Small intestine (tissue), 7 donors: Measurements from ENCODE around the gene NCF2. TPM values are rescaled to one million over a fixed set of nuclear protein-coding genes. Genes with fewer than 3 reads are reported as not detected.

Source experiments
- DNase-seq, 2 donors: peaks; one replicate each; pipeline versions ENCODE4 v3.0.0 to v3.0.0-alpha.2; 2013
- FAIRE-seq: peaks from 2 replicates; lab custom pipeline; 2012; peaks lifted over from hg19 to GRCh38; lab: Jason Lieb, UNC
- H3K27ac ChIP-seq, 3 donors: one replicate each; pipeline ENCODE4 v1.5.1; 2013; ENCODE audit warnings: low read length in 2 of 3, mild to moderate bottlenecking in 2 of 3, control low read depth in 1 of 3, inconsistent platforms in 1 of 3, low read depth in 1 of 3, moderate library complexity in 1 of 3
- H3K27me3 ChIP-seq, 3 donors: one replicate each; pipeline ENCODE4 v1.6.1; 2013; ENCODE audit warnings: low read length in 3 of 3, inconsistent platforms in 1 of 3; ENCODE audit not compliant: control insufficient read depth in 3 of 3, insufficient read depth in 3 of 3
- H3K36me3 ChIP-seq, 3 donors: one replicate each; pipeline ENCODE4 v1.6.1; 2013; ENCODE audit warnings: low read length in 3 of 3, inconsistent platforms in 1 of 3, low read depth in 1 of 3, mild to moderate bottlenecking in 1 of 3, moderate library complexity in 1 of 3; ENCODE audit not compliant: control insufficient read depth in 3 of 3, insufficient read depth in 2 of 3
- H3K4me1 ChIP-seq, 3 donors: one replicate each; pipeline ENCODE4 v1.6.1; 2013; ENCODE audit warnings: low read length in 2 of 3, inconsistent platforms in 1 of 3, low read depth in 1 of 3, mild to moderate bottlenecking in 1 of 3, moderate library complexity in 1 of 3; ENCODE audit not compliant: control insufficient read depth in 3 of 3, insufficient read depth in 2 of 3
- H3K4me3 ChIP-seq, 3 donors: one replicate each; pipeline ENCODE4 v1.5.1; 2013; ENCODE audit warnings: low read length in 3 of 3, control low read depth in 1 of 3, inconsistent platforms in 1 of 3, low read depth in 1 of 3, mild to moderate bottlenecking in 1 of 3, moderate library complexity in 1 of 3
- H3K9me3 ChIP-seq, 2 donors: one replicate each; pipeline ENCODE4 v1.6.1; 2013; ENCODE audit warnings: low read depth in 1 of 2, low read length in 1 of 2; ENCODE audit not compliant: control insufficient read depth in 2 of 2, insufficient read depth in 1 of 2
- WGBS, 3 donors: extraction: QIAGEN DNeasy Blood & Tissue Kit; methylation state at CpG; one replicate each; pipeline ENCODE4 v1.1.7; 2013; 5-methylcytosine and 5-hydroxymethylcytosine counted together
- polyA plus RNA-seq, 4 donors: library from polyadenylated mRNA; stranded (reverse) in 3 of 4; unstranded in 1 of 4; fragments of 200-250 nt in 3 of 4; fragments of 120-200 nt in 1 of 4; gene quantifications; one replicate each; pipeline versions ENCODE4 v1.2.1 to v1.2.3, GENCODE V29; 2013
- donor health status: healthy with polysubstance abuse.
- donor health status: control.
- donor health status: control.
- donor health status: Bipolar disorder and iron deficiency.
- donor health status: healthy.

NCF2 gene
- polyA plus RNA-seq, 4 donors, result 0.89 to 4.9 (median 3.3) TPM

- WGBS, 3 donors, result 31 to 47% (median 38%) methylated on average over 2 of the region's 2 CpGs
- Histone ChIP-seq H3K27me3 (no peaks in the 10 kb centered on the region), H3K4me1 (peaks cover 0 to 12% (median 0%) of the 10 kb centered on the region in 3 donors), H3K27ac (peak overlapping the region in 1 of 3 donors; percentile 51), H3K36me3 (peaks cover 21 to 28% (median 26%) of the 10 kb centered on the region in 3 donors), H3K9me3 (no peaks in the 10 kb centered on the region), H3K4me3 (no peak overlapping the region)
- DNase-seq (peak; percentile 63 to 76), FAIRE-seq (no peak)
Observed at GRCh38 chr1:183543619-183544204, 46.5 kb downstream of the NCF2 start.

DNA sequence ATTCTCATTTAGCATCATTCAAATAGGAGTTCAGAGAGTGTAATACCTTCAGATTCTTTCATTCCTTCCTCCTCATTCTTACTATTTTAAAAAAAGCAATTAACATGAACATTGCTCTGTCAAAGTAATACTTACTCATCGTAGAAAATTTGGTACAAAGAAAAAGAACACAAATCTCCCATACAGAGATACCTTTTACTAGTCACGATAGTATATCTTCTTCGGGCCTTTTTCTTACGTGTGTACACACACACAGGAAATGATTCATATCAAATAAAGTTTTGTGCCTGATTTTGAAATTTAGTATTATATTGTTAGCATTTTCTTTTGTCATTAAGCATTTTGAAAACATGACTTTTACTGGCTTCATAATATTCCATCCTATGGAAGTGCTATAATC, 52.9 kb downstream of the NCF2 start:
- Histone ChIP-seq H3K4me3 (no peak overlapping the region), H3K4me1 (no peaks in the 10 kb centered on the region), H3K27me3 (no peaks in the 10 kb centered on the region), H3K36me3 (peaks cover 17 to 26% (median 22%) of the 10 kb centered on the region in 3 donors), H3K9me3 (no peaks in the 10 kb centered on the region), H3K27ac (no peak overlapping the region)
- FAIRE-seq (no peak), DNase-seq (no peak)
- 90 to 97% (median 93%) methylated on average over 4 of the region's 4 CpGs for WGBS, 3 donors

DNA sequence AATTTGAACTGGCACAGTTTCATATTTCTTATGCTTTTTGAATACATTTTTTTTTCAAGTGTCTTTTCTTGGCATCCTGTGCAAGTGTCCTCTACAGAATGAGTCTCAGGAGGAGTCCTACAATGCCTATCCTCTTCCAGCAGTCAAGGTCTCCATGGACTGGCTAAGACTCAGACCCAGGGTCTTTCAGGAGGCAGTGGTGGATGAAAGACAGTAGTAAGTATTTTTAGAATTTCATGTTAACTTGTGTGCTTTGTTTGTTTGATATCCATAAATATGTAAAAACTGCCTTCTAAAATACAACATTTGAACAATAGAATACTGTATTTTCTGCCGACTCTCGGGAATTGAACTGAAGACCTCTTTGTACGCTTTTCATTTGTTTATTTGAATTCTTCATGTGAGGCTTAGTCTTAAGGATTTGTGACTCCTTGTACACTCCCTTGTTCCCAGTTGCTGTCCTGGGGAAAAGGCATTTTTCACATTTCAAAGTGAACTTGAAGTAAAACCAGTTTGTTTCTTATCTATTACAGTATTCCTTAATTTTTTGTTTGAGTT, 56.6 kb downstream of the NCF2 start:
- no peak for FAIRE-seq
- WGBS, 3 donors, result 92 to 97% (median 95%) methylated on average over 3 of the region's 3 CpGs
- Histone ChIP-seq H3K36me3 (peaks cover 4 to 20% (median 12%) of the 10 kb centered on the region in 3 donors), H3K9me3 (no peaks in the 10 kb centered on the region), H3K27ac (no peak overlapping the region), H3K27me3 (no peaks in the 10 kb centered on the region), H3K4me1 (no peaks in the 10 kb centered on the region), H3K4me3 (no peak overlapping the region)
- DNase-seq, result no peak

DNA sequence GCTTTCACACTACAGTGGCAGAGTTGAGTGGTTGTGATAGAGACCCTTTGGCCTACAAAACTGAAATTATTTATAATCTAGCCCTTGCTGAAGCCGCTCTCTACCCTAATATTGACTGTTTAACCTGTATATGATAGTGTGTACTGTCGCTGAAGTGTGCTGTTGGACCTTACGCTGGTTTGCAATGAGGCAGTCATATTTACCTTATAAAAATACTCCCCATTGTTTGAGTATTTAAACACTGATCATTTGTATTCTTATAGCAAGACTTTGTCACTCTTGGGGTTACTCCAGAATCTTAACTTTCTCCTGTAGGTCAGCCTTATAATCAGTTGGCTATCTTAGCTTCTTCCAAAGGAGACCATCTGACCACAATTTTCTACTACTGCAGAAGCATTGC, 61.7 kb downstream of the NCF2 start:
- peaks cover 7 to 15% (median 15%) of the 10 kb centered on the region in 3 donors for H3K36me3 ChIP-seq
- FAIRE-seq (no peak), DNase-seq (no peak)
- no peaks in the 10 kb centered on the region for H3K4me1 ChIP-seq
- no peaks in the 10 kb centered on the region for H3K9me3 ChIP-seq
- no peak overlapping the region for H3K27ac ChIP-seq
- WGBS, 3 donors, result 96% methylated on average over 3 of the region's 3 CpGs
- no peaks in the 10 kb centered on the region for H3K27me3 ChIP-seq
- no peak overlapping the region for H3K4me3 ChIP-seq

DNA sequence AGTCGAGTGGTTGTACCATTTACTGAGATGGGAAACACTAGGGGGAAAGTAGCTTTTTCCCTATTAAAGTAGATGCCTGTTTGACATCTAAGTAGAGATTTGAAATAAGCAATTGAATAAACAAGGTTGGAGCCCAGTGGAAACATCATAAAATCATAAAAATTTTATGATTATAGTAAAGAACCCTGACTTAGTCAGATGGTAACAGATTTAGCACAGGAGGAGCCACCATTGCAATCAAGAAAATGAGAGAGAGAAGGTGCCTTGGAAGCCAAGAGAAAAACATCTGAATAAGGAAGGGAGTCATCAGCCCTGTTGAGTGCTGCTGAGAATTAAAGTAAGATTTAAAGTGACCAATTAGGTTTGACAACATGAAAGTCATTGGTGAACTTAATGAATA, 68.2 kb downstream of the NCF2 start:
- FAIRE-seq, result no peak
- WGBS, 3 donors, result 74 to 84% (median 81%) methylated on average over 1 of the region's 1 CpG
- H3K4me1 ChIP-seq, result no peaks in the 10 kb centered on the region

GRCh38 chr1:183520379-183520778, 69.9 kb downstream of the NCF2 start:
- H3K27me3 ChIP-seq, result no peaks in the 10 kb centered on the region
- FAIRE-seq, result no peak
- H3K4me1 ChIP-seq, result no peaks in the 10 kb centered on the region
- no peaks in the 10 kb centered on the region for H3K9me3 ChIP-seq
- WGBS, 3 donors, result 83 to 95% (median 89%) methylated on average over 1 of the region's 1 CpG
- H3K36me3 ChIP-seq, result peaks cover 6 to 23% (median 8%) of the 10 kb centered on the region in 3 donors
- no peak overlapping the region for H3K4me3 ChIP-seq
- no peak overlapping the region for H3K27ac ChIP-seq
- DNase-seq, result no peak

More for the DNA sequence above, 68.2 kb downstream of the NCF2 start:
- no peak for DNase-seq
- Histone ChIP-seq H3K9me3 (no peaks in the 10 kb centered on the region), H3K27me3 (no peaks in the 10 kb centered on the region), H3K27ac (no peak overlapping the region), H3K36me3 (peaks cover 6 to 25% (median 12%) of the 10 kb centered on the region in 3 donors), H3K4me3 (no peak overlapping the region)

- Histone ChIP-seq H3K36me3 (peaks cover 6 to 21% (median 8%) of the 10 kb centered on the region in 3 donors), H3K9me3 (no peaks in the 10 kb centered on the region), H3K4me1 (peaks cover 0 to 3% (median 0%) of the 10 kb centered on the region in 3 donors), H3K27me3 (no peaks in the 10 kb centered on the region), H3K4me3 (no peak overlapping the region), H3K27ac (no peak overlapping the region)
- WGBS, 3 donors, result 79 to 84% (median 81%) methylated on average over 6 of the region's 6 CpGs
- no peak for FAIRE-seq
- no peak for DNase-seq
Observed at GRCh38 chr1:183517401-183517800, 72.9 kb downstream of the NCF2 start.

DNA sequence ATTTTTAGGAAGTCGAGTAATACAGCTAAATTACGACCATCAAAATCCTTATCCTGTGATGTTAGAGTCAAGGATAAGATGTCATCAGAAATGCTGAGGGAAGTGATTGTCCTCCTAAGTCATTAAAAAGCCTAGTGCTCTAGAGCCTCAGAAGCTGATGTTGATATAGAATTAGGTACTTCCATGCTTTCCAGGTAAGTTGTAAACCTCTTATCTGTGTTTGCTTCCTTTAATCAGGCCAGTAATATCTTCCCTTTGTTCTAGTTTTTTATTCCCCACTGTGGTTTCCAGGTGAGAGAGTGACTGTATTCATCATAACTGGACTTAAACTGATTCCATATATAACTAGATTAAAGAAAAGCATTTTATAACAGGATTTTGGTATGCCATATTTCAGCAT, 73.5 kb downstream of the NCF2 start:
- Histone ChIP-seq H3K9me3 (no peaks in the 10 kb centered on the region), H3K4me3 (no peak overlapping the region), H3K36me3 (peaks cover 5 to 21% (median 6%) of the 10 kb centered on the region in 3 donors), H3K27ac (no peak overlapping the region), H3K27me3 (no peaks in the 10 kb centered on the region), H3K4me1 (peaks cover 0 to 3% (median 0%) of the 10 kb centered on the region in 3 donors)
- DNase-seq, result peak in 1 of 2 donors; percentile 12
- FAIRE-seq, result no peak
- WGBS, 3 donors, result 39 to 79% (median 67%) methylated on average over 2 of the region's 2 CpGs
